Pancreas (tissue), 10 donors: ENCODE data around the gene NR1H2. TPM values are rescaled to one million over a fixed set of nuclear protein-coding genes. Genes with fewer than 3 reads are reported as not detected.
A peak's percentile ranks its signal among the peaks of the same experiment; 100 is the strongest.

Experiments
- ATAC-seq, 4 donors: fragments of 200-7000 bp; cut with Tn5 transposase; one replicate each; pipeline versions ENCODE4 v1.8.0 to v1.9.1; 2020; ENCODE audit warnings: mild to moderate bottlenecking in 4 of 4, moderate library complexity in 4 of 4
- DNase-seq, 6 donors: peaks; one replicate each; pipeline ENCODE4 v3.0.0-alpha.2; 2020
- FAIRE-seq: peaks from 2 replicates; lab custom pipeline; 2012; peaks lifted over from hg19 to GRCh38; lab: Jason Lieb, UNC
- H3K27ac ChIP-seq, 4 donors: fragments of 200-600 bp; sonication (generic); 1 replicate in 3 of 4; 2 replicates in 1 of 4; pipeline versions ENCODE4 v1.5.0 to v1.8.0; 2020
- H3K27me3 ChIP-seq, 4 donors: fragments of 200-600 bp; one replicate each; pipeline ENCODE4 v1.8.0; 2021
- H3K36me3 ChIP-seq, 3 donors: fragments of 200-600 bp; sonication (generic) in 1 of 3; one replicate each; pipeline versions ENCODE4 v1.5.0 to v1.8.0; 2020 to 2021
- H3K4me1 ChIP-seq, 3 donors: fragments of 200-600 bp; one replicate each; pipeline ENCODE4 v1.8.0; 2021
- H3K4me3 ChIP-seq, 4 donors: fragments of 200-600 bp; sonication (generic) in 2 of 4; one replicate each; pipeline versions ENCODE4 v1.5.0 to v1.8.0; 2020 to 2021
- H3K9me3 ChIP-seq, 4 donors: fragments of 200-600 bp; one replicate each; pipeline ENCODE4 v1.8.0; 2021
- CTCF ChIP-seq, 4 donors: fragments of 200-600 bp; sonication (generic) in 3 of 4; IDR thresholded peaks; one replicate each; pipeline versions ENCODE4 v1.5.0 to v1.8.0; 2021; ENCODE audit warnings: antibody characterized with exemption in 4 of 4
- WGBS, 2 donors: extraction: QIAGEN DNeasy Blood & Tissue Kit; methylation state at CpG; one replicate each; pipeline ENCODE4 v1.1.7; 2013; 5-methylcytosine and 5-hydroxymethylcytosine counted together
- intact Hi-C, 3 donors: fragments of 100-400 bp; cut with DNase I; formaldehyde crosslinking; loops; one replicate each; pipeline versions ENCODE4 v1.11.1 to v1.14.2; 2022
- polyA plus RNA-seq, 2 donors: library from polyadenylated mRNA; stranded (reverse); fragments of 200-250 nt; gene quantifications; one replicate each; pipeline ENCODE4 v1.2.3, GENCODE V29; 2013
- total RNA-seq, 6 donors: library from RNA; stranded (reverse); fragmentation: NEBNext Ultra II Directional in 4 of 6; extraction: Animal tissue kit (Norgen Biotek cat#: 25700) in 4 of 6; gene quantifications; one replicate each; pipeline versions ENCODE4 v1.2.1 to v1.2.4, GENCODE V29; 2021 to 2023
- donor health status: healthy with polysubstance abuse.
- donor health status: DM: no; HTN: no; CAD: no; lungs with moderate emphysema.
- donor health status: DM: no; HTN: no; CAD: no.
- donor health status: control.
- donor health status: control.
- donor health status: Bipolar disorder and iron deficiency.
- donor health status: DM: yes; HTN: yes; CAD: no.
- donor health status: DM: no; HTN: no; CAD: no.
- donor health status: DM: no; HTN: no; CAD: no.
- donor health status: DM: yes; HTN: yes; CAD: no.

The NR1H2 gene
- total and polyA plus RNA-seq, 8 donors = 20.5 to 46.5 (median 27.2) TPM

GRCh38 chr19:50431343-50432220, 55.3 kb downstream of the NR1H2 start:
- ATAC-seq (peak; percentile 88 to 97 (median 94)), FAIRE-seq (no peak), DNase-seq (peak; percentile 77 to 93 (median 88))
- intact Hi-C loops = no loop called here
- WGBS, 2 donors = 2 to 5% methylated on average over 38 to 54 of the region's 54 CpGs
- Histone ChIP-seq H3K27me3 (no peaks in the 10 kb centered on the region), H3K9me3 (no peaks in the 10 kb centered on the region), H3K36me3 (no peaks in the 10 kb centered on the region), H3K27ac (peak overlapping the region in 3 of 4 donors; percentile 31 to 81 (median 79)), H3K4me3 (peak overlapping the region; percentile 44 to 67 (median 56)), H3K4me1 (peaks cover 0 to 9% (median 3%) of the 10 kb centered on the region in 3 donors)
- no peak for TF ChIP-seq CTCF (IDR thresholded peaks at IDR 0.05)

- peak within 1 kb of the TSS in 3 of 4 donors; percentile 31 to 81 (median 79) for H3K27ac ChIP-seq
- H3K4me1 ChIP-seq = peaks cover 0 to 9% (median 3%) of the 10 kb centered on the region in 3 donors
- peak within 1 kb of the TSS; percentile 44 to 67 (median 56) for H3K4me3 ChIP-seq
- FAIRE-seq (no peak), ATAC-seq (peak; percentile 17 to 30 (median 27)), DNase-seq (peak in 5 of 6 donors; percentile 18 to 65 (median 47))
- no peak for TF ChIP-seq CTCF (IDR thresholded peaks at IDR 0.05)
- H3K36me3 ChIP-seq = no peaks in the 10 kb centered on the region
- H3K9me3 ChIP-seq = no peaks in the 10 kb centered on the region
- H3K27me3 ChIP-seq = no peaks in the 10 kb centered on the region
- intact Hi-C loops = no loop called here
- WGBS, 2 donors = 5 to 10% methylated on average over 28 to 40 of the region's 40 CpGs
Measured at GRCh38 chr19:50432221-50433028, 56.2 kb downstream of the NR1H2 start, which contains the start of gene MYBPC2. TSS of gene MYBPC2 (plus strand) at chr19:50432892. CDS start at chr19:50432954, 62 bp downstream.

Other genes starting within 250 kb of the NR1H2 start
- not detected for gene IZUMO2, start 213.2 kb upstream of the NR1H2 start, total RNA-seq
- not detected for gene IZUMO2, start 213.2 kb upstream of the NR1H2 start, polyA plus RNA-seq
- 10 to 100 TPM; 30.7 to 75.7 (median 34.4) TPM for gene MYH14, start 172.8 kb upstream of the NR1H2 start, total RNA-seq
- gene MYH14, start 172.8 kb upstream of the NR1H2 start, polyA plus RNA-seq = 10 to 100 TPM; 21.4 to 74.4 TPM
- 1 to 10 TPM; 2.4 to 4.6 (median 3.4) TPM for gene KCNC3, start 47.1 kb upstream of the NR1H2 start, total RNA-seq
- gene KCNC3, start 47.1 kb upstream of the NR1H2 start, polyA plus RNA-seq = 1 to 10 TPM; 4.8 to 7.1 TPM
- 1 to 10 TPM in 5 of 6 donors, under 1 TPM in 1; 0.78 to 3.2 (median 1.5) TPM for gene NAPSA, start 10.8 kb upstream of the NR1H2 start, total RNA-seq
- gene NAPSA, start 10.8 kb upstream of the NR1H2 start, polyA plus RNA-seq = 1 to 10 TPM; 4.1 to 4.6 TPM
- 10 to 100 TPM in 4 of 6 donors, 1 to 10 TPM in 2; 9.5 to 16.7 (median 11.9) TPM for gene POLD1, start 7.9 kb downstream of the NR1H2 start, total RNA-seq
- gene POLD1, start 7.9 kb downstream of the NR1H2 start, polyA plus RNA-seq = 10 to 100 TPM; 36.1 to 45.5 TPM
- 10 to 100 TPM in 1 of 6 donors, 1 to 10 TPM in 2, under 1 TPM in 3; 0.09 to 25.6 (median 1.2) TPM for gene SPIB, start 42.5 kb downstream of the NR1H2 start, total RNA-seq
- 1 to 10 TPM in 1 of 2 donors, under 1 TPM in 1; 0.80 to 1.2 TPM for gene SPIB, start 42.5 kb downstream of the NR1H2 start, polyA plus RNA-seq
- gene MYBPC2, start 56.4 kb downstream of the NR1H2 start, total RNA-seq = 1 to 10 TPM in 2 of 6 donors, not detected in 4; 1.5 to 1.7 TPM
- under 1 TPM in 1 of 2 donors, not detected in 1; 0.02 TPM for gene MYBPC2, start 56.4 kb downstream of the NR1H2 start, polyA plus RNA-seq
- 10 to 100 TPM; 34.7 to 81.5 (median 60.2) TPM for gene EMC10, start 100.0 kb downstream of the NR1H2 start, total RNA-seq
- gene EMC10, start 100.0 kb downstream of the NR1H2 start, polyA plus RNA-seq = 100 to 1,000 TPM in 1 of 2 donors, 10 to 100 TPM in 1; 96.7 to 160 TPM
- gene GARIN5A, start 100.4 kb downstream of the NR1H2 start, total RNA-seq = 1 to 10 TPM; 1.4 to 2.6 (median 1.9) TPM
- 1 to 10 TPM; 2.1 to 2.3 TPM for gene GARIN5A, start 100.4 kb downstream of the NR1H2 start, polyA plus RNA-seq
- gene JOSD2, start 134.7 kb downstream of the NR1H2 start, total RNA-seq = 10 to 100 TPM in 5 of 6 donors, 1 to 10 TPM in 1; 8.0 to 23.3 (median 13.2) TPM
- gene JOSD2, start 134.7 kb downstream of the NR1H2 start, polyA plus RNA-seq = 10 to 100 TPM; 25.1 to 41.2 TPM
- under 1 TPM in 2 of 6 donors, not detected in 4; 0.49 to 0.76 TPM for gene ASPDH, start 137.5 kb downstream of the NR1H2 start, total RNA-seq
- gene ASPDH, start 137.5 kb downstream of the NR1H2 start, polyA plus RNA-seq = 1 to 10 TPM; 1.6 to 4.6 TPM
- gene LRRC4B, start 192.0 kb downstream of the NR1H2 start, total RNA-seq = under 1 TPM; 0.09 to 0.79 (median 0.36) TPM
- 1 to 10 TPM in 1 of 2 donors, under 1 TPM in 1; 0.87 to 2.1 TPM for gene LRRC4B, start 192.0 kb downstream of the NR1H2 start, polyA plus RNA-seq